H1 (cell line): ENCODE results near the gene PLXDC2. TPM values are rescaled to one million over a fixed set of nuclear protein-coding genes. Genes with fewer than 3 reads are reported as not detected.

Experiments used
- CTCF ChIA-PET: fragments of 300-600 bp; sonication (Branson Sonifier 250); formaldehyde crosslinking; loops from one replicate; lab custom pipeline; 2021; ENCODE audit not compliant: partially characterized antibody; lab: Charles Lee
- POLR2A ChIA-PET: fragments of 300-600 bp; sonication (Branson Sonifier 250); formaldehyde crosslinking; loops from one replicate; lab custom pipeline; 2021; ENCODE audit warnings: inconsistent platforms; ENCODE audit not compliant: partially characterized antibody; lab: Charles Lee
- DNase-seq, 2 experiments: peaks; one replicate each; pipeline versions ENCODE4 v3.0.0 to v3.0.0-alpha.2; 2010 to 2022; ENCODE audit warnings: low spot score in 2 of 2, low read depth in 1 of 2, mixed read lengths in 1 of 2
- FAIRE-seq: peaks from 2 replicates; lab custom pipeline; 2011; peaks lifted over from hg19 to GRCh38; lab: Jason Lieb, UNC
- H2AFZ ChIP-seq: 2 replicates; pipeline ENCODE4 v1.8.1; 2012; ENCODE audit warnings: low read length, inconsistent platforms
- H2AK5ac ChIP-seq: 2 replicates; pipeline ENCODE4 v1.6.1; 2013; ENCODE audit warnings: low read depth, low read length
- H2BK120ac ChIP-seq: replicated peaks from 2 replicates; pipeline ENCODE3; 2013; ENCODE audit warnings: low read depth, low read length, inconsistent platforms
- H2BK12ac ChIP-seq: 2 replicates; pipeline ENCODE4 v1.6.1; 2013; ENCODE audit warnings: low read depth, low read length
- H2BK15ac ChIP-seq: 2 replicates; pipeline ENCODE4 v1.6.1; 2013; ENCODE audit warnings: low read length
- H2BK20ac ChIP-seq: 2 replicates; pipeline ENCODE4 v1.6.1; 2013; ENCODE audit warnings: low read length
- H2BK5ac ChIP-seq: 2 replicates; pipeline ENCODE4 v1.6.1; 2013; ENCODE audit warnings: low read depth, low read length
- H3K14ac ChIP-seq: 2 replicates; pipeline ENCODE4 v1.6.1; 2013; ENCODE audit warnings: inconsistent platforms; ENCODE audit not compliant: insufficient read length
- H3K18ac ChIP-seq: 2 replicates; pipeline ENCODE4 v1.6.1; 2013; ENCODE audit warnings: low read length; ENCODE audit errors: extremely low read depth
- H3K23ac ChIP-seq: 2 replicates; pipeline ENCODE4 v1.6.1; 2013; ENCODE audit warnings: inconsistent platforms; ENCODE audit not compliant: insufficient read length
- H3K23me2 ChIP-seq: 2 replicates; pipeline ENCODE4 v1.6.1; 2013; ENCODE audit warnings: low read depth, low read length
- H3K27ac ChIP-seq: 2 replicates; pipeline ENCODE4 v1.6.1; 2011; ENCODE audit warnings: low read depth, low read length, inconsistent platforms
- H3K27me3 ChIP-seq, 4 experiments: replicated peaks in 1 of 4; 1 replicate in 1 of 4; 2 replicates in 3 of 4; pipeline versions ENCODE4 v1.6.1 to v1.8.1; 2011 to 2013; ENCODE audit warnings: low read length in 3 of 4, mild to moderate bottlenecking in 3 of 4, inconsistent platforms in 2 of 4, mixed read lengths in 2 of 4, moderate library complexity in 1 of 4; ENCODE audit not compliant: control insufficient read depth in 3 of 4, insufficient read depth in 3 of 4; ENCODE audit errors: extremely low read depth in 1 of 4
- H3K36me3 ChIP-seq, 4 experiments: 2 replicates each; pipeline versions ENCODE4 v1.6.1 to v1.8.1; 2011 to 2013; ENCODE audit warnings: mild to moderate bottlenecking in 4 of 4, low read length in 3 of 4, moderate library complexity in 2 of 4, control low read depth in 1 of 4, inconsistent platforms in 1 of 4; ENCODE audit not compliant: insufficient read depth in 4 of 4, control insufficient read depth in 2 of 4
- H3K4ac ChIP-seq: replicated peaks from 2 replicates; pipeline ENCODE3; 2013; ENCODE audit warnings: low read length, low read depth, mixed read lengths, inconsistent platforms; ENCODE audit not compliant: insufficient read length
- H3K4me1 ChIP-seq, 4 experiments: replicated peaks in 1 of 4; 1 replicate in 1 of 4; 2 replicates in 3 of 4; pipeline versions ENCODE4 v1.6.1 to v1.8.1; 2011 to 2013; ENCODE audit warnings: low read length in 3 of 4, inconsistent platforms in 2 of 4, mixed read lengths in 1 of 4; ENCODE audit not compliant: insufficient read depth in 4 of 4, control insufficient read depth in 3 of 4
- H3K4me2 ChIP-seq, 2 experiments: 2 replicates each; pipeline versions ENCODE4 v1.6.1 to v1.8.1; 2011 to 2013; ENCODE audit warnings: low read depth in 2 of 2, low read length in 2 of 2, control low read depth in 1 of 2, inconsistent platforms in 1 of 2, mild to moderate bottlenecking in 1 of 2; ENCODE audit not compliant: insufficient read depth in 1 of 2
- H3K4me3 ChIP-seq, 4 experiments: fragments of 200-600, 300-600 bp in 1 of 4; sonication (generic), shearing (Covaris generic), sonication (Bioruptor Twin) in 1 of 4; 2 replicates each; pipeline versions ENCODE4 v1.5.1 to v1.8.1; 2011 to 2016; ENCODE audit warnings: low read length in 4 of 4, low read depth in 3 of 4, control low read depth in 2 of 4, inconsistent platforms in 2 of 4, mild to moderate bottlenecking in 2 of 4, mixed read lengths in 1 of 4, moderate library complexity in 1 of 4; ENCODE audit not compliant: insufficient read depth in 2 of 4; ENCODE audit errors: extremely low read depth in 1 of 4
- H3K56ac ChIP-seq: replicated peaks from 2 replicates; pipeline ENCODE3; 2013; ENCODE audit warnings: low read depth, mild to moderate bottlenecking, mixed read lengths, low read length, inconsistent platforms; ENCODE audit not compliant: insufficient read length
- H3K79me1 ChIP-seq: 2 replicates; pipeline ENCODE4 v1.6.1; 2013; ENCODE audit warnings: low read depth, low read length, control low read depth
- H3K79me2 ChIP-seq, 2 experiments: 2 replicates each; pipeline versions ENCODE4 v1.6.1 to v1.8.1; 2012 to 2013; ENCODE audit warnings: low read length in 2 of 2, mild to moderate bottlenecking in 2 of 2, inconsistent platforms in 1 of 2; ENCODE audit not compliant: insufficient read depth in 2 of 2, control insufficient read depth in 1 of 2
- H3K9ac ChIP-seq, 4 experiments: replicated peaks in 1 of 4; 1 replicate in 1 of 4; 2 replicates in 3 of 4; pipeline versions ENCODE4 v1.6.1 to v1.8.1; 2011 to 2013; ENCODE audit warnings: low read depth in 3 of 4, low read length in 3 of 4, control low read depth in 2 of 4, mild to moderate bottlenecking in 2 of 4, moderate library complexity in 2 of 4, inconsistent platforms in 1 of 4; ENCODE audit errors: extremely low read depth in 1 of 4
- H3K9me3 ChIP-seq, 2 experiments: 2 replicates each; pipeline versions ENCODE4 v1.6.1 to v1.8.1; 2012 to 2013; ENCODE audit warnings: mild to moderate bottlenecking in 2 of 2, moderate library complexity in 2 of 2, control low read depth in 1 of 2, inconsistent platforms in 1 of 2, low read depth in 1 of 2, low read length in 1 of 2, mixed read lengths in 1 of 2; ENCODE audit not compliant: insufficient read depth in 2 of 2
- H4K20me1 ChIP-seq, 2 experiments: replicated peaks in 1 of 2; 2 replicates each; pipeline versions ENCODE3 to v1.8.1; 2011 to 2013; ENCODE audit warnings: inconsistent platforms in 2 of 2, low read length in 2 of 2, mild to moderate bottlenecking in 1 of 2; ENCODE audit not compliant: insufficient read depth in 2 of 2, control insufficient read depth in 1 of 2
- H4K5ac ChIP-seq: 2 replicates; pipeline ENCODE4 v1.6.1; 2013; ENCODE audit warnings: low read length, low read depth, mixed read lengths, inconsistent platforms; ENCODE audit not compliant: insufficient read length
- H4K8ac ChIP-seq: 2 replicates; pipeline ENCODE4 v1.8.0; 2013; ENCODE audit warnings: mild to moderate bottlenecking, moderate library complexity, low read length, inconsistent platforms; ENCODE audit not compliant: insufficient read depth; ENCODE audit errors: extremely low read depth
- H4K91ac ChIP-seq: replicated peaks from 2 replicates; pipeline ENCODE3; 2013; ENCODE audit warnings: low read length, mixed read lengths, inconsistent platforms; ENCODE audit not compliant: insufficient read length
- CBX8 ChIP-seq: fragments of 300-800, 300-1000 bp; sonication (generic); IDR thresholded peaks from 2 replicates; pipeline ENCODE4 v1.7.1; 2016; ENCODE audit warnings: low read depth, low read length, borderline replicate concordance
- MAFK ChIP-seq: IDR thresholded peaks from 2 replicates; pipeline ENCODE4 v1.6.1; 2012; ENCODE audit warnings: low read depth, mild to moderate bottlenecking, improper control_type of control experiment, low read length
- TEAD4 ChIP-seq: IDR thresholded peaks from 2 replicates; pipeline ENCODE4 v1.6.1; 2012; ENCODE audit warnings: low read depth, low read length, inconsistent platforms, mixed read lengths
- YY1 ChIP-seq: IDR thresholded peaks from 2 replicates; pipeline ENCODE4 v1.6.1; 2011; ENCODE audit warnings: low read depth, mild to moderate bottlenecking, low read length
- WGBS, 2 experiments: shearing (Covaris generic) in 1 of 2; methylation state at CpG; one replicate each; pipeline versions ENCODE4 v1.1.6 to v1.1.7; 2013 to 2015; ENCODE audit warnings: low lambda C conversion rate in 2 of 2, mixed read lengths in 2 of 2, inconsistent platforms in 1 of 2, low coverage in 1 of 2, missing lambda C conversion rate in 1 of 2; ENCODE audit not compliant: insufficient replicate concordance in 2 of 2, insufficient coverage in 1 of 2, insufficient read length in 1 of 2; ENCODE audit errors: extremely low coverage in 1 of 2, missing lambda C conversion rate in 1 of 2; 5-methylcytosine and 5-hydroxymethylcytosine counted together
- polyA plus RNA-seq, 7 experiments: library from polyadenylated mRNA; depleted of rRNA in 3 of 7; stranded (reverse) in 5 of 7; unstranded in 2 of 7; fragments of >200 nt in 5 of 7; fragments of 200-250 nt in 2 of 7; gene quantifications; 1 replicate in 5 of 7; 2 replicates in 1 of 7; 4 replicates in 1 of 7; pipeline versions ENCODE4 v1.2.1 to v1.2.3, GENCODE V29; 2011 to 2013; ENCODE audit warnings: missing spikeins in 2 of 7, mixed read lengths in 2 of 7
- total RNA-seq: library from RNA; stranded (reverse); fragmentation: NEBNext Ultra II Directional; extraction: Animal tissue kit (Norgen Biotek cat#: 25700); gene quantifications from 2 replicates; pipeline ENCODE4 v1.2.1, GENCODE V29; 2021

The PLXDC2 gene
- total and polyA plus RNA-seq, 2 of the 8 experiments (the other 6 are each of a cell fraction or from before 2014, with no cell fraction given): 23.0 to 40.5 TPM

DNA sequence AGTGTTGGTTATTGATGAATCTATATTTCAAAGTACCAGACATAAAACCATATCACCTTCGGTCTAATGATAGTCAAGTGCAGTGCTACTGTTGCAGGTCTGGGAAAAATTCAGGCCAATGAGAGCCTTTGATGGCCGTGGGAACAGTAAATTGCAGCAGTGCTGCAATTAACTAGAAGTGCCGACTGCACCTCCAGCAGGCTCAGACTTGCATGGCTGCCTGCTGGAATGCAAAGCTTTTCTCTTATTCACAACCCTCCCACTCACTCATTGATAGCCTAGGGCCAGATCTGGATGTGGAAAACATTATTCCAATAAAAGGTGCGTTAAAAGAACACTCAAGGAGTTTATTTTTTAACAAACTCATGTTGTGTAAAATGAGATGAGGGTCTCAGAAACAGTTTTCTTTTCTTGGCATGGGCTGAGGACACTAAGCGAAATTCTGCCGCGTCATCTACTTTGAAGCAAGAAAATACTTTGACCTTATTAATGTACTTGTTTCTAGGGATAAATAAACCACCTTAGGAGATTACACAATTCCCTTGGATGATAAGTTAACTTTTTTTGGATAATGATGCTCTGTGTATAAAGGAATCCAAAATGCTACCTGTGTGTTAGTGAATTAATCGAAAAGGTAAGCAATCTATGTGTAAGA, 17.1 kb downstream of the PLXDC2 start:
- H2BK12ac ChIP-seq: no peak overlapping the region
- H2AK5ac ChIP-seq: no peak overlapping the region
- ChIA-PET CTCF (no interaction called here), POLR2A (no interaction called here)
- H3K79me2 ChIP-seq: peaks cover 18 to 92% of the 10 kb centered on the region in 2 experiments
- H3K4me3 ChIP-seq: no peak overlapping the region
- FAIRE-seq (peak; percentile 57), DNase-seq (no peak)
- H3K23ac ChIP-seq: no peak overlapping the region
- H4K20me1 ChIP-seq: peaks cover 0 to 2% of the 10 kb centered on the region in 2 experiments
- no peak overlapping the region for H2BK120ac ChIP-seq
- H2BK20ac ChIP-seq: no peak overlapping the region
- no peak overlapping the region for H3K56ac ChIP-seq
- H3K27me3 ChIP-seq: no peaks in the 10 kb centered on the region
- no peak overlapping the region for H3K27ac ChIP-seq
- peaks cover 7% of the 10 kb centered on the region for H3K79me1 ChIP-seq
- no peaks in the 10 kb centered on the region; the same call in 1 of the 2 replicates for H3K23me2 ChIP-seq
- no peak overlapping the region for H3K14ac ChIP-seq
- peak overlapping the region in 1 of 2 experiments; percentile 17; a peak in 1 of 4 replicates for H3K4me2 ChIP-seq
- H3K36me3 ChIP-seq: no peaks in the 10 kb centered on the region
- H4K91ac ChIP-seq: no peak overlapping the region
- H3K9me3 ChIP-seq: no peaks in the 10 kb centered on the region
- no peak overlapping the region for H2BK5ac ChIP-seq
- H3K9ac ChIP-seq: no peak overlapping the region
- H2AFZ ChIP-seq: no peak overlapping the region
- 85% methylated on average over 8 of the region's 8 CpGs; no CpG with 5 or more reads in 1 of the 2 experiments for WGBS, 2 experiments
- peaks cover 4 to 25% (median 19%) of the 10 kb centered on the region in 4 experiments for H3K4me1 ChIP-seq
- no peak overlapping the region for H4K5ac ChIP-seq
- H3K18ac ChIP-seq: no peak overlapping the region
- TF ChIP-seq MAFK: peak; percentile 36
- TF ChIP-seq CBX8: no peak
- 0 out of 2 replicates have a peak, but pooled peaks have one; percentile 43 for TF ChIP-seq YY1
- TF ChIP-seq TEAD4: peak; percentile 72
- no peak overlapping the region for H2BK15ac ChIP-seq
- H4K8ac ChIP-seq: no peak overlapping the region
- H3K4ac ChIP-seq: no peak overlapping the region
